Measurements from ENCODE around the gene OR5A1.

The OR5A1 gene

GRCh38 chr11:59480359-59480758 lies 44.1 kb downstream of the OR5A1 start:
- DNase-seq, result no peak

Data from NCI-H2171 treated with DMSO at 0.1 percent for 48 hours (cell line).